ENCODE data around the gene PDE4B. TPM values are rescaled to one million over a fixed set of nuclear protein-coding genes. Genes with fewer than 3 reads are reported as not detected.
A peak's percentile ranks its signal among the peaks of the same experiment; 100 is the strongest.

Gene PDE4B
- total RNA-seq, 4 donors from 2014 or later, result 0.08 to 6.7 (median 3.4) TPM

DNA sequence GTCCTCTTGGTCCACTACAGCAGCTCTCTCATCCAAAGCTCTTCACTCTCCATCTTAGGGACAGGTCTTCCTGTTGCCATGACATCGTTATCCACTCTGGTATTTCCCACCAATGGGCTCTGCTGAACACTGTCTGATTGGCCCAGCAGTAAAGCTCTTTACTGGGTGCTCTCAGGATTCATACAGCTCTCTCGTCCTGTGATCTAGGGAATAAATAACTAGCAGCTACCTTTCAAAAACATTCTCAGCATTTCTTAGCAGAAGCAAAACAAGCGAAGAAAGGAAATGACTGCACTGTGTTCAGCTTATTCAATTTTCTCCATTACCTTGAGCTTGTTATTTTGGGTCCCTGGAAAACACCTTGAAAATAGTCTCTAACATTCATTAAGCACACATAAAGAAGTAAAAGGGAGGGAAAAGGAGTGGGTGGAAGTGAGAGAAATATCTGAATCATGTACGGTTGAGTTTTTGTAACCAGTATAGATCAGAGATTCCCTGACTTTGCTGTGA is 577.8 kb downstream of the PDE4B start:
- 69 to 88% methylated on average over 4 of the region's 4 CpGs for WGBS, 2 donors
- no peak for TF ChIP-seq POLR2A (IDR thresholded peaks at IDR 0.05)
- TF ChIP-seq, protein P1, sequence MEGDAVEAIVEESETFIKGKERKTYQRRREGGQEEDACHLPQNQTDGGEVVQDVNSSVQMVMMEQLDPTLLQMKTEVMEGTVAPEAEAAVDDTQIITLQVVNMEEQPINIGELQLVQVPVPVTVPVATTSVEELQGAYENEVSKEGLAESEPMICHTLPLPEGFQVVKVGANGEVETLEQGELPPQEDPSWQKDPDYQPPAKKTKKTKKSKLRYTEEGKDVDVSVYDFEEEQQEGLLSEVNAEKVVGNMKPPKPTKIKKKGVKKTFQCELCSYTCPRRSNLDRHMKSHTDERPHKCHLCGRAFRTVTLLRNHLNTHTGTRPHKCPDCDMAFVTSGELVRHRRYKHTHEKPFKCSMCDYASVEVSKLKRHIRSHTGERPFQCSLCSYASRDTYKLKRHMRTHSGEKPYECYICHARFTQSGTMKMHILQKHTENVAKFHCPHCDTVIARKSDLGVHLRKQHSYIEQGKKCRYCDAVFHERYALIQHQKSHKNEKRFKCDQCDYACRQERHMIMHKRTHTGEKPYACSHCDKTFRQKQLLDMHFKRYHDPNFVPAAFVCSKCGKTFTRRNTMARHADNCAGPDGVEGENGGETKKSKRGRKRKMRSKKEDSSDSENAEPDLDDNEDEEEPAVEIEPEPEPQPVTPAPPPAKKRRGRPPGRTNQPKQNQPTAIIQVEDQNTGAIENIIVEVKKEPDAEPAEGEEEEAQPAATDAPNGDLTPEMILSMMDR (IDR thresholded peaks at IDR 0.05), result no peak
- Histone ChIP-seq H3K36me3 (peaks cover 0 to 22% (median 0%) of the 10 kb centered on the region in 3 donors), H3K27ac (peak overlapping the region in 1 of 4 donors; percentile 18), H3K9me3 (no peaks in the 10 kb centered on the region), H3K4me1 (peaks cover 0 to 44% (median 32%) of the 10 kb centered on the region in 3 donors), H3K27me3 (no peaks in the 10 kb centered on the region), H3K4me3 (no peak overlapping the region)
- intact Hi-C loops (cut with DNase I), result no loop called here
- no peak for DNase-seq

DNA sequence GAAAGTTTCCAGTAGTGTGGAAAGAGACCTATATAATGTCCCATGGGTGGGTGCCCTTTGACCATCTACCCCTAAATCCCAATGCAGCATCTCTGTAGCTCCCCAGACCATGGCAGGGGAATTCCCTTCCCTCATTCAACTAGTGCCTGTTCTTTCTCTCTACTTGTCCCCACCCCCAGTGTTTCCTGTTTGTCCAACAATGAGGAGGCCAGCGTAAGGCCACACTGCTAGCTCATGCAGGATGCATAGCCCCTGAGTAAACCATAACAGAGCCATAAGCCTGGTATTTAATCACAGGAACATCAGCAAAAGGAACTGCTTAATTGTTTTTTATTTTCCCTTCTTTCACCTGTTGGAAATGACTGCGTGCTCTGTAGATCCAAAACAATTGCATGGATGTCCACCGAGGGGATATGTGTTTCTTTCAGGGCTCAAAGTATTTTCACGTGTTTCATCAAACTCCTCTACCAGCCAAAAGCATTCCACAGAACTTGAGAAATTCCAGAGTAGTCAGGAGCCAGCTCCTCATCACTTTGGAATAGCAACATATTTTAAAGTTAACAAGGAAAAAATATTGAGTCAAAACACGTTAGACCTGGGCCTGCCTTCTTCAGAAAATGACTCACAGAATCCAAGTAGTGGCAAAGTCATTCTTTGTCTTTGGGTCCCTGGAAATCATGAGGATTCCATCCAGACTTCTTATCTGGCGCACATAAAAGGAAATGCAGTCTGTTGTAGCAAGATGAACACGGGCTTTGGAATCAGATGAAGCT is 578.7 kb downstream of the PDE4B start:
- Histone ChIP-seq H3K27ac (peak overlapping the region in 3 of 4 donors; percentile 48 to 84 (median 51)), H3K9me3 (no peaks in the 10 kb centered on the region), H3K4me1 (peaks cover 0 to 46% (median 32%) of the 10 kb centered on the region in 3 donors), H3K36me3 (peaks cover 0 to 13% (median 0%) of the 10 kb centered on the region in 3 donors), H3K4me3 (no peak overlapping the region), H3K27me3 (no peaks in the 10 kb centered on the region)
- no peak for TF ChIP-seq POLR2A (IDR thresholded peaks at IDR 0.05)
- TF ChIP-seq, protein P1 (IDR thresholded peaks at IDR 0.05), result no peak
- intact Hi-C loops (cut with DNase I), result no loop called here
- no peak for DNase-seq
- WGBS, 2 donors, result 31 to 33% methylated on average over 7 of the region's 7 CpGs

GRCh38 chr1:66372522-66373101 is 579.9 kb downstream of the PDE4B start:
- intact Hi-C loops (cut with DNase I), result no loop called here
- Histone ChIP-seq H3K36me3 (peaks cover 0 to 10% (median 0%) of the 10 kb centered on the region in 3 donors), H3K9me3 (no peaks in the 10 kb centered on the region), H3K27ac (peak overlapping the region in 3 of 4 donors; percentile 48 to 84 (median 60)), H3K4me1 (peaks cover 0 to 46% (median 32%) of the 10 kb centered on the region in 3 donors), H3K4me3 (no peak overlapping the region), H3K27me3 (no peaks in the 10 kb centered on the region)
- WGBS, 2 donors, result 61 to 72% methylated on average over 6 of the region's 6 CpGs
- DNase-seq, result no peak
- TF ChIP-seq, protein P1 (IDR thresholded peaks at IDR 0.05), result no peak
- TF ChIP-seq POLR2A (IDR thresholded peaks at IDR 0.05), result no peak

- TF ChIP-seq POLR2A (IDR thresholded peaks at IDR 0.05), result no peak
- TF ChIP-seq, protein P1 (IDR thresholded peaks at IDR 0.05), result no peak
- Histone ChIP-seq H3K27me3 (no peaks in the 10 kb centered on the region), H3K4me3 (no peak overlapping the region), H3K36me3 (peaks cover 0 to 10% (median 0%) of the 10 kb centered on the region in 3 donors), H3K27ac (peak overlapping the region in 3 of 4 donors; percentile 48 to 84 (median 60)), H3K9me3 (no peaks in the 10 kb centered on the region), H3K4me1 (peaks cover 0 to 46% (median 32%) of the 10 kb centered on the region in 3 donors)
- no peak for DNase-seq
- intact Hi-C loops (cut with DNase I), result no loop called here
- 64 to 78% methylated on average over 4 of the region's 4 CpGs for WGBS, 2 donors
These were observed 580.5 kb downstream of the PDE4B start for GRCh38 chr1:66373157-66373591.

GRCh38 chr1:66374148-66374547 is 581.5 kb downstream of the PDE4B start:
- intact Hi-C loops (cut with DNase I), result no loop called here
- no peak for DNase-seq
- 67 to 77% methylated on average over 2 of the region's 2 CpGs for WGBS, 2 donors

More at GRCh38 chr1:66374148-66374547, 581.5 kb downstream of the PDE4B start:
- peak overlapping the region in 3 of 4 donors; percentile 48 to 84 (median 60) for H3K27ac ChIP-seq
- no peak for TF ChIP-seq POLR2A (IDR thresholded peaks at IDR 0.05)
- TF ChIP-seq, protein P1 (IDR thresholded peaks at IDR 0.05), result no peak
- no peaks in the 10 kb centered on the region for H3K9me3 ChIP-seq
- no peak overlapping the region for H3K4me3 ChIP-seq
- peaks cover 0 to 2% (median 0%) of the 10 kb centered on the region in 3 donors for H3K36me3 ChIP-seq
- H3K27me3 ChIP-seq, result no peaks in the 10 kb centered on the region
- peaks cover 0 to 46% (median 32%) of the 10 kb centered on the region in 3 donors for H3K4me1 ChIP-seq

All from esophagus squamous epithelium (tissue), 5 donors.